Activated naive CD4-positive, alpha-beta T cell treated with anti-CD3 and anti-CD28 coated beads, Interleukin-2, amount 10 ng/mL, durations not matched to agents 7 days and 5 days (primary cell): Measurements from ENCODE around the gene MICOS13.
A peak's percentile ranks its signal among the peaks of the same experiment; 100 is the strongest.
"Not testable (repeated sequence)": the region's sequence is repeated elsewhere in the genome, so short reads cannot be mapped to it uniquely, and the experiment has no call there.

Source experiments
- CTCF ChIA-PET: fragments of 350-600 bp; sonication (Branson Sonifier 250); formaldehyde crosslinking; loops from one replicate; lab custom pipeline; 2021; ENCODE audit warnings: antibody characterized with exemption; lab: Charles Lee
- DNase-seq: peaks from one replicate; pipeline ENCODE4 v3.0.0-alpha.2; 2020
- H3K27ac Mint-ChIP-seq: one replicate; pipeline ENCODE4 v1.8.0; 2021; ENCODE audit warnings: mild to moderate bottlenecking, moderate library complexity, mixed read lengths
- H3K27me3 Mint-ChIP-seq: one replicate; pipeline ENCODE4 v1.8.0; 2021; ENCODE audit warnings: mild to moderate bottlenecking, mixed read lengths
- H3K36me3 Mint-ChIP-seq: one replicate; pipeline ENCODE4 v1.8.0; 2021; ENCODE audit warnings: mixed read lengths
- H3K4me1 Mint-ChIP-seq: one replicate; pipeline ENCODE4 v1.8.0; 2021; ENCODE audit warnings: mixed read lengths
- H3K4me3 Mint-ChIP-seq: one replicate; pipeline ENCODE4 v1.8.0; 2021; ENCODE audit warnings: mild to moderate bottlenecking, moderate library complexity, mixed read lengths
- H3K9me3 Mint-ChIP-seq: one replicate; pipeline ENCODE4 v1.8.0; 2021; ENCODE audit warnings: mixed read lengths

The MICOS13 gene

DNA sequence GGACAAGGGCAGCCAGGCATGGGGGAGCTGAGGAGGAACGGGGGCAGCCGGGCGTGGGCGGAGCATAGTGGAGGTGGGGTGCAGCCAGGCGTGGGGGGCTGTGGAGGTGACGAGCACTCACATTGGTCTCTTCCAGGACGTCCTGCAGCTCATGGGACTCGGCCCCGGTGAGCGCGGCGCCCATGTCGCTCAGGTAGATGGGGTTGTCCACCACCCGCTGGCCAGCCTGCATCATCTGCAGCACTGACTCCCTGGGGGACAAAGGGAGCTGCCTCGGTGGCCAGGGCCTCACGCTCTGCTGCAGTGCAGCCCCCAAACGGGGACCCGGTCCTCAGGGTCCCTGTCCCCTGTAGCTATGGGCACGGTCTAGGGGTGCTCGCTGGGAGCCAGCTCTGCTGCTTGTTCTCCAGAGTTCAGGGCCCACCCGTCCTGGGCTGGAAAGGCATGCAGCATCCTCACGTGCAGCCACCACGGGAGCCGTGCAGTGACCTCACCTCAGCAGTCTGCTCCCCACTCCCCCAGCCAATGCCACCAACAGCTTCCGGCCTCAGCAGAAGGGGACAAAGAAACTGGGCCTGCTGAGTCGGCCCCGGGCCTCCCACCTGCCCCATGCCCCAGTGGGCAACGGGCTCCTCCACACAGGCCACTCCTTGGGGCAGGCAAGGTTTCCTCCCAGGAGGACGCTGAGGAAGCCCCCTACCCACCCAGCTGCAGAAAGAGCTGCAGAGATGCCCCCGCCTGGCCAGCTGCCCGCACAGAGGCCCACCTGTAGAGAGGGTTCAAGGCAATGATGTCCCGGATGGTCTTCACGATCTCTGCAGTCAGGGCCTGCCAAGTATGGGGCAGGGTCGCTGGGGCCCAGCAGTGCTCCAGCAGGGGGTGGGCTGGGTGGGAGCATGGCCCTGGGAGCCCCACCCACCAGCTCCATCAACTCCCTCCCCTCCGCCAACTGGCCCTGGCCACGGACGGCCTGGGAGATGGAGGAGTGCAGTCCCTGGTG lies 27.6 kb upstream of the MICOS13 start:
- no peak for DNase-seq
- no peaks in the 10 kb centered on the region for H3K9me3 Mint-ChIP-seq
- CTCF ChIA-PET: no interaction called here
- H3K4me3 Mint-ChIP-seq: no peak overlapping the region
- no peaks in the 10 kb centered on the region for H3K4me1 Mint-ChIP-seq
- H3K27ac Mint-ChIP-seq: no peak overlapping the region
- H3K36me3 Mint-ChIP-seq: peaks cover 28% of the 10 kb centered on the region
- no peaks in the 10 kb centered on the region for H3K27me3 Mint-ChIP-seq

DNA sequence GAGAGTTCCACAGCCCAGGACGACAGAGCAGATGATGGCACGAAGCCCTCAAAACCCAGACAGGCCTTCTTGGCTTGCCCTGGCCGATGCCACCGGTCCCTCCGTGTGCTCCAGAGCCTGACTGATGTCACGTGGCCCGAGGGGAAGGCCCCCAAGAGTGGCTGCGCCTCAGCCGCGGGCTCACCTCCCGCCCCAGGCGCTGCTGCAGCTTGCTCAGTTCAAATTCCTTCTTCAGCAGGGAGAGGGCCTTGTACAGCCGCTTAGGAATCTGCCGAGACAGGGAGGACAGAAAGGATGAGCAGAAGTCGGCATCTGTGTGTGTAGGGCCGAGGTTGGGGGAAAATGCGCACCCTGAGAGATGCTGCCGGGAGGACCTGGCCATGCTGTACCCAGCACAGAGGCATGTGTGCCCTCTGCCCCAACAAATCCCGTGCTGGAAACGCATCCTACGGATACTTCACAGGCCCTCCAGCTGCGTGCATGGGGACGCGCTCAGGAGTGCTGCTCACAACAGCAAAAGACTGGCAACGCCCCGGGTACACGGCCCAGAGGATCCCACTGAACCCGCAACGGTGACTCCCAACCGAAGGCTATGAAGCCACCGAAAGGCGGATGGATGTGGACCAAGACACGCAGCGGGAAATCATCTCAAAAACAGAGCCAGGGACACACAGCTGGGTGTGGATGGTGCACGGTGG lies 26.7 kb upstream of the MICOS13 start:
- Mint-ChIP-seq H3K9me3 (no peaks in the 10 kb centered on the region), H3K4me1 (no peaks in the 10 kb centered on the region), H3K27me3 (no peaks in the 10 kb centered on the region), H3K4me3 (no peak overlapping the region), H3K27ac (no peak overlapping the region), H3K36me3 (peaks cover 25% of the 10 kb centered on the region)
- DNase-seq: no peak
- CTCF ChIA-PET: no interaction called here

DNA sequence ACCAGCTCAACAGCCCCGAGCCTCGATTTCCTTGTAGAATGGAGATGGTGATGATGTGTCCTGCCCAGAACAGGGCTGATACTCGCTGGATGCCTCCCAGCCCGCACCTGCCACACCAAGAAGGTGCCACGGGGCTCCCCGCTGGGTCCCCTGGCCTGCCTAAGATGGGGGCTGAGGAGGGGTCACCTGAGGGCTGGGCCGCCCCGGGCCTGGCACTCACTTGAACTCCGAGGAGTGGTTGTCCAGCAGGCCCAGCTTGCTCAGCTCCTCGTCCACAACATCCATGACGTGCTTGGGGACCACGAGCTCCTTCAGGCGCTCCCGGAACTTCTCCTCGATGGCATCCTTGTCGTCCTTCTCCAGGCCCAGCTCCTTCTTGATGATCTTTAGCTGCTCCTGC lies 25.2 kb upstream of the MICOS13 start:
- no peaks in the 10 kb centered on the region for H3K9me3 Mint-ChIP-seq
- peaks cover 32% of the 10 kb centered on the region for H3K36me3 Mint-ChIP-seq
- no peak overlapping the region for H3K4me3 Mint-ChIP-seq
- DNase-seq: no peak
- CTCF ChIA-PET: no interaction called here
- H3K4me1 Mint-ChIP-seq: no peaks in the 10 kb centered on the region
- no peak overlapping the region for H3K27ac Mint-ChIP-seq
- no peaks in the 10 kb centered on the region for H3K27me3 Mint-ChIP-seq

DNA sequence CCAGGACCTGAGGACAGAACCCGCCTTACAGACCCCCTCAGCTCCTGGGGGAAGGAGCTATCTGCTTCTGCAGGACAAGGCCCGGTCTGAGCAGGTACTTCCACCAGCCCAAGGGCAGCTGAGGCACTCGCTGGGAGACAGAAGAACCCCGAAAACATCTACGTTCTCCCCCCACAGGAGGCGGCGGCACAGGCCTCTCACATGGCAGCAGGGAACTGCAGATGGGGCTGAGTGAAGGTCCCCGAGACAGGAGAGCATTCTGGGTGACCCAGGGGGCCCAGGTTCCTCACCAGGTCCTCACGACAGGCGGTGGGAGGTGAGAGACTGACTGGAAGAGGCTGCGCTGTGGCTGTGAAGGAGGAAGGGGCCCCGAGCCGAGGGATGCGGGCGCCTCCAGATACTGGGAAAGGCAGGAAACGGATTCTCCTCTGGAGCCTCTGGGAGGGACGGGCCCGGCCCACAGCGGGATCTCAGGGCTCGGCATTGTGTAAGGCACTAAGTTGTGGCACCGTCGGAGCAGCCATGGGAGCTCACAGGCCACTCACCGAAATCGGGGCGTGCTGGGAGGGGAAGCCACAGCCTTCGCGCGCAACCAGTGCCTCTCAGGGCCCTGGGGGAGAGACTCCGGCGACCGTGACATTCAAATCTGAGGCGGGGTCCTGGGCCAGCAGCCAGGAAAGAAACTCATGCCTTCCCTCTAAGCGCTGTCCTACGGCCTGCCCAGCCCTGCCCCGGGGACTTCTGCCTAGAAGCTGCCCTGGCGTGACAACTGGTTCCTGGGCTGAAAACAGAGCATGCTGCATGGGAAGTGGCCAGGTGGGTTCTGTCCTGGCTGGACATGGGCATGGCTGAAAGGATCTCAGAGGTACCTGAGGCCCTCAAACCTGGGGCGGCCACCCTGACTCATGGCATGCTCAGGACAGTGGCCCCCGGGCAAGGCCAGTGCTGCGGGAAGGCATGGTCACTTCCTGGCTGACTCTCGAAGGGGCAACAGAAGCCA lies 23.8 kb upstream of the MICOS13 start:
- H3K36me3 Mint-ChIP-seq: peaks cover 34% of the 10 kb centered on the region
- CTCF ChIA-PET: no interaction called here
- H3K27ac Mint-ChIP-seq: no peak overlapping the region
- no peaks in the 10 kb centered on the region for H3K9me3 Mint-ChIP-seq
- no peaks in the 10 kb centered on the region for H3K4me1 Mint-ChIP-seq
- no peak for DNase-seq
- H3K4me3 Mint-ChIP-seq: no peak overlapping the region
- H3K27me3 Mint-ChIP-seq: no peaks in the 10 kb centered on the region

DNA sequence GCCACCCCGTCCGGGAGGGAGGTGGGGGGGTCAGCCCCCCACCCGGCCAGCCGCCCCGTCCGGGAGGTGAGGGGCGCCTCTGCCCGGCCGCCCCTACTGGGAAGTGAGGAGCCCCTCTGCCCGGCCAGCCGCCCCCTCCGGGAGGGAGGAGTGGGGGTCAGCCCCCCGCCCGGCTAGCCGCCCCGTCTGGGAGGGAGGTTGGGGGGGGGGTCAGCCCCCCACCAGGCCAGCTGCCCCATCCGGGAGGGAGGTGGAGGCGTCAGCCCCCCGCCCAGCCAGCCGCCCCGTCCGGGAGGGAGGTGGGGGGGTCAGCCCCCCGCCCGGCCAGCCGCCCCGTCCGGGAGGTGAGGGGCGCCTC lies 21.7 kb upstream of the MICOS13 start:
- CTCF ChIA-PET, H3K4me1 Mint-ChIP-seq, H3K27me3 Mint-ChIP-seq, H3K4me3 Mint-ChIP-seq, DNase-seq, H3K27ac Mint-ChIP-seq, H3K9me3 Mint-ChIP-seq: not testable (repeated sequence)
- peaks cover 39% of the 10 kb centered on the region for H3K36me3 Mint-ChIP-seq

DNA sequence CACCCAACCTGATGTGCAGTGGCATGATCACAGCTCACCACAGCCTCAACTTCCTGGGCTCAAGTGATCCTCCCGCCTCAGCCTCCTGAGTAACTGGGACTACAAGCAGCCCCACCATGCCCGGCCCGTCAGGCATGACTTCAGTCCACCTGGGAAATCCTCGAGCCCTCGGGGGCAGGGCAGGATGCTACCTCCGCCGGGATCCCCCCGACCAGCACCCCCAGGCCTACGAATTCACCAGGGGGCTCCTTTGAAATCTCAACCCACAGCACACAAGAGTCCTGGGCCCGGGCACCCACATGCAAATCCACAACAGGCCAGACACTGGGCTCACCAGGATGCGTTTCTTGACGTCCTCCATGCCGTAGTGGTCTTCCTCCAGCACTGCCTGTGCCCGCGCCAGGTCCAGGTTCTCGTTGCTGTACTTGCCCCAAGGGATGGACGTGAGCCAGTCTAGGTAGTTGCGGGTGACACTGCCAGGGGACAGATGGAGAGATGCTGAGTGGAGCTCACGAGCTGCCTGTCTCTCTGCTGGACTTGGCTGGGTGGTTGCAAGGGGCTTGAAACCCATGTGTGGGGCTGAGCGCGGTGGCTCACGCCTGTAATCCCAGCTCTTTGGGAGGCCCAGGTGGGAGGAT lies 20.3 kb upstream of the MICOS13 start:
- Mint-ChIP-seq H3K9me3 (no peaks in the 10 kb centered on the region), H3K27ac (no peak overlapping the region), H3K36me3 (peaks cover 36% of the 10 kb centered on the region), H3K27me3 (no peaks in the 10 kb centered on the region), H3K4me1 (no peaks in the 10 kb centered on the region), H3K4me3 (no peak overlapping the region)
- no peak for DNase-seq
- CTCF ChIA-PET: no interaction called here

DNA sequence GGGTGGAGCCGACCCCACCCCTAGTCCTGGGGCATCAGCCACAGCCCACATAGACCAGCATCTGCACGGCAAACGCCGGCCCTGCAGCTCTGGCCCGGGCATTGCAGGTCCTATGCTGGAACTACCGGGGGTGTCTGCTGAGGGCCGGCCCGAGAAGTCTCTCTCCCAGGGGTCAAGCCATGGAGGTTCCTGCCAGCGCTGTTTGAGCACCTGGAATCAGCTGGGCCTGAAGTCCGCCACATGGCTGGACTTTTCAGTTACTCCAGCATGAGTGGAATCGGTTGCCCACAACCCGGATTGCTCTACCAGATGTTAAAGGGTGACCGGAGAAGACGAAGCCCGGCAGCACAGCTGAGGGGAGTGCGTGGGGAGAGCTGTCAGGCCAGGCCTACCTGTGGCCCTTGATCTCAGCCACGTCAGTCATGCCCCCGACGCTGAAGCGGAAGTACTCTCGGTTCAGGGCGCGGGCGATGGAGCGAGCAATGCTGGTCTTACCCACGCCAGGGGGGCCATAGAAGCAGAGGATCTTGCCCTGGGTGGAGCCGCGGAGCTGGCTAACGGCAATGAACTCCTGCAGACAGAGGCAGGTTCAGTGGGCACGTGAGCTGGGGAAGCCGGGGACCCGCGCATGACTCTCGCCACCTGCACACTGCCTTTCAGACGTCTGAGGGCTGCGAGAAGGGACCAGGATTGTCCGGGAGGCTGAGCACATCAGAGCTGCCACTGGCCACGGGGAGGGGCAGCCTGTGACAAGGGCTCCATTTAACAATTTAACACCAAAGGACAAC lies 18.5 kb upstream of the MICOS13 start:
- no peak overlapping the region for H3K27ac Mint-ChIP-seq
- no peak overlapping the region for H3K4me3 Mint-ChIP-seq
- no peaks in the 10 kb centered on the region for H3K27me3 Mint-ChIP-seq
- no peaks in the 10 kb centered on the region for H3K9me3 Mint-ChIP-seq
- peaks cover 42% of the 10 kb centered on the region for H3K36me3 Mint-ChIP-seq
- H3K4me1 Mint-ChIP-seq: no peaks in the 10 kb centered on the region
- CTCF ChIA-PET: no interaction called here
- DNase-seq: no peak

DNA sequence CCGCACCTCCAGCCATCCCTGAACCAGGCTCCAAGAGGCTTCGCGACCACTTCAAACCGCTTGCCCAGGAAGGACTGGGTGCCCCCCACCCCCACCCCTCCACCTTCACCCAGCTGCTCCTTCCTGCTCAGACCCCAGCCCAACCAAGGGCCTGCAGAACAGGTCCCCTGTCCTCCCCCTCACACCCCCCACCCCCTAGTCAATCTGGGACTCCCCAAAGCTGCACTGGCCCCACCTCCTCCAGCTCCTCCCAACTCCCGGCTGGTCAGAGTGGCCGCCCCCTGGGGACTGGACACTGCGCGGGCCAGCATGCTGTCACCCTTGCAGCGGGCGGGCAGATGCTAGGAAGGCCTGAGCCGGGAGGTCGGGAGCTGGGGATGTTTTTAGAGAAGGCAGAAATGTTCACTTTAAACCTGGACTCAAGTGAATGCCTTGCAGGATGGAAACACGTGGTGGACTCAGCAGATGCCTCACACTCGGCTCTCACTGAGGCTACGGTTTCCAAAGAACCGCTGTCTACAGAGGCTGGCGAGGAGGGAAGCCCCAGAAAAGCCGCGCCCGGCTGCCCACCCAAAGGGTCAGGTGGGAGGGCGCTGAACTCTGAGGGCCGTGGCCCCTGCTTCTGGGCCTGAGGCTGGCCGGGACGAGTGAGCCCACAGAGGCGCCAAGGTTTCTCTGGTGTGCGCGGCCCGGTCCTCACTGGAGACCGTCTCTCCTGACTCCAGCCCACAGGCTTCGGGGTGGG lies 17.7 kb upstream of the MICOS13 start:
- CTCF ChIA-PET: no interaction called here
- Mint-ChIP-seq H3K27me3 (no peaks in the 10 kb centered on the region), H3K4me1 (peaks cover 2% of the 10 kb centered on the region), H3K36me3 (peaks cover 38% of the 10 kb centered on the region), H3K27ac (peak overlapping the region; percentile 14), H3K4me3 (no peak overlapping the region), H3K9me3 (no peaks in the 10 kb centered on the region)
- DNase-seq: no peak

DNA sequence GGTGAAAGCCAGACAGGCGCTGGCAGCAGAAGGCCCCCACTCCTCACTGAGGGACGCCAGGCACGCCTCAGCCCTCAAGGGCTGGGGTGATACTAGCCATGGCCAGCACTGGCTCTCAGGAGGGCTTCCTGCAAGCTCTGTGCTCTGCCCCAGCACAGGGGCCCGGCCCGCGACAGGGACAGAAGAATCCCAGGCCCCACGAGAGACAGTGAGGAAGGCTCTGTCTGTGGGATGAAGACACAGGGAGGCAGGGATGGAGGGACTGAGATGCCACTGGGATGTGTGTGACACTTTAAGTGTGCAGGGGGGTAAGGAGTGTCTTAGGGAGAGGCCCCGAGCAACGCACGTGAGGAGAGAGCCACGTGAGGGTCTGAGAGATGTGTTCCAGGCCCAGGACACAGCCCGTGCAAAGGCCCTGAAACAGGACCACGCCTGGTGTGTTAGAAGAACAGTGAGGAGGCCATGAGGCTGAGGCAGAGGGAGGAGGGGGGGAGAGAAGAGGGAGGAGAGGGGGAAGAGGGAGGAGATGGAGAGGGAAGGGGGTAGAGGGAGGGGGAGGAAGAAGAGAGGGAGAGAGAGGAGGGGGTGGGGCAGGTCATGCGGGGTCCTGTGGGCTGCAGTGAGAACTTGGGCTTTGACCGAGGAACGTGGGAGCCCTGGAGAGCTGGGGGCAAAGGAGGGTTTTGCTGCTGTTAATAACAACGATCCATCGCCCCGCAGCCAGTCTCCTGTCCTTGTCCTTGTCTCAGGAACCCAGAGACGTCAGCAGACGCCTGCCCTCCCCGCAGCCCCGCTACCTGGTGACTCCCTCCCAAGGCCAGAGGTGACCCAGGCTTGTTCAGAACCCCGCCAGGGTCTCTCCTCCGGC lies 16.9 kb upstream of the MICOS13 start:
- H3K9me3 Mint-ChIP-seq: no peaks in the 10 kb centered on the region
- no peak for DNase-seq
- H3K4me1 Mint-ChIP-seq: peaks cover 10% of the 10 kb centered on the region
- CTCF ChIA-PET: no interaction called here
- H3K27me3 Mint-ChIP-seq: no peaks in the 10 kb centered on the region
- H3K36me3 Mint-ChIP-seq: peaks cover 45% of the 10 kb centered on the region
- H3K27ac Mint-ChIP-seq: no peak overlapping the region
- H3K4me3 Mint-ChIP-seq: no peak overlapping the region

DNA sequence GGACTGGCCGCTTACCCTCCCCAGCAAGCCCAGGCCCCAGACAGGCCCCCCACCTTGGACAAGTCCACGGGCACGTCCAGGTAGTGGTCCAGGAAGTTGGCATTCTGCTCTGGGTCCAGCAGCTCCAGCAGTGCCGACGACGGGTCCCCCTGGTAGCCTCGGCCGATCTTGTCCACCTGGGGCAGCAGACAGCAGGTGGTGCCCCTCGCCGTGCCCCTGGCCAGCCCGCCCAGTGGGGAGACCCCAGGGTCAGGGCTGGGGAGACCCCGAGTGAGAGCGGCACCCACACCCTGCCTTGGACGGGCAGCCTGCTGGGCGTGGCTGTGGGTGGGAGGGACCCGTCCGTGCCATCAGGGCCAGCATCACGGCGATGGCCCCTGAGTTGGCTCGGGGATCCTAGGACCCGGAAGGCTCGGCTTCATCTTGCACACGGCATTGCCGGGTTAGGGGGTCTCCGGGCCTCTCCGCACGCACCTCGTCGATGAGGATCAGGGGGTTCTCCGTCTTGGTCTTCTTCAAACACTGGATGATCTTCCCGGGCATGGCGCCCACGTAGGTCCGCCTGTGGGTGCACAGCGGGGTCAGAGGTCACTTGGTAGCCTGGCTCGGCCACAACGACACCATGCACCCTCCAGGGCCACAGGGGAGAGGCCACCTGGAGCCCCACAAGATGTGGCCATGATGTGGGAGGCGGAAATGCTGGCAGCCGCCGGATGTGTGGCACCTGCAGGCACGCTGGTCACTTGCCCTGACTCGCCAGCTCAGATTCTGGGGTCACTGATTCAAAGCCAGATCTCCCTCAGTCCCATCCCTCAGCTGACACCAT lies 16.1 kb upstream of the MICOS13 start:
- H3K27me3 Mint-ChIP-seq: no peaks in the 10 kb centered on the region
- no peak overlapping the region for H3K4me3 Mint-ChIP-seq
- no peak overlapping the region for H3K27ac Mint-ChIP-seq
- CTCF ChIA-PET: no interaction called here
- peaks cover 45% of the 10 kb centered on the region for H3K36me3 Mint-ChIP-seq
- H3K9me3 Mint-ChIP-seq: no peaks in the 10 kb centered on the region
- peaks cover 14% of the 10 kb centered on the region for H3K4me1 Mint-ChIP-seq
- no peak for DNase-seq

DNA sequence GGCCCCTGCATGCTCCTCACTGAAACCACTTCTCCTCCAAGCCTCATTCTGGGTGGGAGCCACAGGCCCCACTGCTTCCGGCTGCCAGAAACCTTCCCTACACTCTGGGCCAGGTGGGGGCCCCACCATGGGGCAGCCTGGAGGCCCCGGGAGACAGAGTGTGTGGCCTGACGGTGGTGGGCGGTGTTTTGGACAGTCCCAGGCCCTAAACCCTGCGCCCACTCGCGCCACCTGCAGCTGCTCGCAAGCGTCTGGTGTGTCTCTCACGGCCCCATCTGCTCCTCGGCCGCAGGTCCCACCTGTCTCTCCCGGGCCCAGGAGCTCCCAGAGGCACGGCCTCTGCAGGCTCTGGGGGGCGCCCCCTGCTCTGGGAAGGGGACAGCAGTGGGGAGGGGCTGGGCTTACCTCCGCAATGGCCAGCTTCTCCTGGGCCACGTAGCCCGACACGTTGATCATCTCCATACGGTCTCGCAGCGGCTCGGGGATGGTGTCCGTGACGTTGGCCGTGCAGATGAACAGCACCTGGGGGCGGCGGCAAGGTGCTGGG lies 15.4 kb upstream of the MICOS13 start:
- H3K27ac Mint-ChIP-seq: no peak overlapping the region
- CTCF ChIA-PET: interaction anchor here (1.0 kb wide), 1 partner anchor 23 kb away, joined by 3 read pairs; no protein-coding TSS in a partner anchor

More for the DNA sequence above, 15.4 kb upstream of the MICOS13 start:
- H3K27me3 Mint-ChIP-seq: no peaks in the 10 kb centered on the region
- DNase-seq: no peak
- H3K4me1 Mint-ChIP-seq: peaks cover 19% of the 10 kb centered on the region
- H3K36me3 Mint-ChIP-seq: peaks cover 44% of the 10 kb centered on the region
- no peaks in the 10 kb centered on the region for H3K9me3 Mint-ChIP-seq
- no peak overlapping the region for H3K4me3 Mint-ChIP-seq
